Muscle of leg (tissue), 11 donors: ENCODE measurements around the gene MAB21L4. TPM values are rescaled to one million over a fixed set of nuclear protein-coding genes. Genes with fewer than 3 reads are reported as not detected.

ENCODE experiments used
- DNase-seq: peaks from one replicate; pipeline ENCODE4 v3.0.0; 2013
- H3K27ac ChIP-seq: one replicate; pipeline ENCODE4 v1.5.1; 2013; ENCODE audit warnings: mild to moderate bottlenecking, low read length, control low read depth
- H3K27me3 ChIP-seq: one replicate; pipeline ENCODE4 v1.6.1; 2013; ENCODE audit warnings: low read length; ENCODE audit not compliant: control insufficient read depth, insufficient read depth
- H3K36me3 ChIP-seq: one replicate; pipeline ENCODE4 v1.6.1; 2013; ENCODE audit warnings: low read length; ENCODE audit not compliant: control insufficient read depth, insufficient read depth
- H3K4me1 ChIP-seq: one replicate; pipeline ENCODE4 v1.6.1; 2013; ENCODE audit warnings: low read length; ENCODE audit not compliant: control insufficient read depth, insufficient read depth
- H3K4me3 ChIP-seq: one replicate; pipeline ENCODE4 v1.5.1; 2013; ENCODE audit warnings: low read length, control low read depth
- H3K9me3 ChIP-seq: replicated peaks from 2 replicates; pipeline ENCODE4 v1.6.1; 2013; ENCODE audit warnings: low read depth, low read length; ENCODE audit not compliant: control insufficient read depth
- WGBS: methylation state at CpG from one replicate; pipeline ENCODE4 v1.1.5; 2013; ENCODE audit warnings: missing lambda C conversion rate; ENCODE audit not compliant: insufficient coverage; 5-methylcytosine and 5-hydroxymethylcytosine counted together
- polyA plus RNA-seq, 8 donors: library from polyadenylated mRNA; unstranded; fragments of 120-200 nt; gene quantifications; one replicate each; pipeline versions ENCODE4 v1.2.1 to v1.2.3, GENCODE V29; 2013; ENCODE audit warnings: inconsistent platforms in 1 of 8, low replicate concordance in 1 of 8; ENCODE audit not compliant: insufficient read length in 8 of 8, insufficient read depth in 1 of 8
- total RNA-seq: library from RNA; stranded (reverse); fragments of 120-200 nt; gene quantifications from one replicate; pipeline ENCODE4 v1.2.4, GENCODE V29; 2013

MAB21L4 gene
- total and polyA plus RNA-seq, 9 donors = 0.06 to 2.4 (median 0.36) TPM; not detected in 4

GRCh38 chr2:240917684-240918257 is 21.8 kb upstream of the MAB21L4 start:
- H3K9me3 ChIP-seq = no peaks in the 10 kb centered on the region
- DNase-seq = no peak
- no peak overlapping the region for H3K27ac ChIP-seq
- 68% methylated on average over 9 of the region's 10 CpGs for WGBS
- no peaks in the 10 kb centered on the region for H3K36me3 ChIP-seq
- peaks cover 19% of the 10 kb centered on the region for H3K27me3 ChIP-seq
- H3K4me3 ChIP-seq = no peak overlapping the region
- peaks cover 59% of the 10 kb centered on the region for H3K4me1 ChIP-seq

GRCh38 chr2:240917009-240917683 is 21.2 kb upstream of the MAB21L4 start:
- no peak for DNase-seq
- no peak overlapping the region for H3K4me3 ChIP-seq
- WGBS = 47% methylated on average over 16 of the region's 20 CpGs
- no peak overlapping the region for H3K27ac ChIP-seq
- peaks cover 53% of the 10 kb centered on the region for H3K4me1 ChIP-seq
- H3K9me3 ChIP-seq = no peaks in the 10 kb centered on the region
- H3K27me3 ChIP-seq = peaks cover 24% of the 10 kb centered on the region
- no peaks in the 10 kb centered on the region for H3K36me3 ChIP-seq

GRCh38 chr2:240916571-240917008 is 20.6 kb upstream of the MAB21L4 start:
- Histone ChIP-seq H3K27me3 (peaks cover 28% of the 10 kb centered on the region), H3K4me1 (peaks cover 47% of the 10 kb centered on the region), H3K4me3 (no peak overlapping the region), H3K9me3 (no peaks in the 10 kb centered on the region), H3K36me3 (no peaks in the 10 kb centered on the region), H3K27ac (no peak overlapping the region)
- DNase-seq = peak; percentile 77
- 3% methylated on average over 23 of the region's 24 CpGs for WGBS

- no peak overlapping the region for H3K4me3 ChIP-seq
- H3K9me3 ChIP-seq = no peaks in the 10 kb centered on the region
- WGBS = 17% methylated on average over 27 of the region's 34 CpGs
- DNase-seq = no peak
- peaks cover 40% of the 10 kb centered on the region for H3K4me1 ChIP-seq
- H3K27me3 ChIP-seq = peaks cover 32% of the 10 kb centered on the region
- H3K27ac ChIP-seq = no peak overlapping the region
- H3K36me3 ChIP-seq = no peaks in the 10 kb centered on the region
These were observed 19.8 kb upstream of the MAB21L4 start for GRCh38 chr2:240915526-240916341.

GRCh38 chr2:240914645-240915525 is 18.9 kb upstream of the MAB21L4 start:
- no peaks in the 10 kb centered on the region for H3K9me3 ChIP-seq
- no peak for DNase-seq
- no peak overlapping the region for H3K27ac ChIP-seq
- H3K36me3 ChIP-seq = no peaks in the 10 kb centered on the region
- 46% methylated on average over 15 of the region's 25 CpGs for WGBS
- peaks cover 41% of the 10 kb centered on the region for H3K4me1 ChIP-seq
- H3K4me3 ChIP-seq = no peak overlapping the region
- peaks cover 32% of the 10 kb centered on the region for H3K27me3 ChIP-seq

GRCh38 chr2:240913810-240914644 is 18.1 kb upstream of the MAB21L4 start:
- H3K27ac ChIP-seq = no peak overlapping the region
- H3K27me3 ChIP-seq = peaks cover 32% of the 10 kb centered on the region
- 10% methylated on average over 24 of the region's 36 CpGs for WGBS
- DNase-seq = peak; percentile 76
- H3K36me3 ChIP-seq = no peaks in the 10 kb centered on the region
- H3K4me3 ChIP-seq = no peak overlapping the region
- H3K9me3 ChIP-seq = no peaks in the 10 kb centered on the region
- H3K4me1 ChIP-seq = peaks cover 44% of the 10 kb centered on the region

- no peak overlapping the region for H3K4me3 ChIP-seq
- peaks cover 32% of the 10 kb centered on the region for H3K27me3 ChIP-seq
- 79% methylated on average over 13 of the region's 21 CpGs for WGBS
- H3K27ac ChIP-seq = peak overlapping the region; percentile 7
- no peak for DNase-seq
- H3K9me3 ChIP-seq = no peaks in the 10 kb centered on the region
- H3K4me1 ChIP-seq = peaks cover 42% of the 10 kb centered on the region
- no peaks in the 10 kb centered on the region for H3K36me3 ChIP-seq
These were observed 17.2 kb upstream of the MAB21L4 start for GRCh38 chr2:240912878-240913809.

- Histone ChIP-seq H3K27me3 (peaks cover 34% of the 10 kb centered on the region), H3K9me3 (no peaks in the 10 kb centered on the region), H3K4me1 (peaks cover 28% of the 10 kb centered on the region), H3K36me3 (no peaks in the 10 kb centered on the region), H3K4me3 (no peak overlapping the region), H3K27ac (no peak overlapping the region)
- 86% methylated on average over 17 of the region's 20 CpGs for WGBS
- no peak for DNase-seq
These were observed 15.8 kb upstream of the MAB21L4 start for GRCh38 chr2:240911641-240912265.
